Urinary bladder (tissue), 4 donors: ENCODE data around the gene PGPEP1. TPM values are rescaled to one million over a fixed set of nuclear protein-coding genes. Genes with fewer than 3 reads are reported as not detected.
"Not testable (repeated sequence)": the region's sequence is repeated elsewhere in the genome, so short reads cannot be mapped to it uniquely, and the experiment has no call there.

Source experiments
- DNase-seq: peaks from one replicate; pipeline ENCODE4 v3.0.0-alpha.2; 2015; ENCODE audit errors: extremely low spot score
- H3K27ac ChIP-seq: one replicate; pipeline ENCODE4 v1.5.1; 2013; ENCODE audit warnings: low read depth, mild to moderate bottlenecking, moderate library complexity
- H3K36me3 ChIP-seq: one replicate; pipeline ENCODE4 v1.6.1; 2013; ENCODE audit warnings: mild to moderate bottlenecking, moderate library complexity; ENCODE audit not compliant: insufficient read depth
- H3K4me1 ChIP-seq: one replicate; pipeline ENCODE4 v1.6.1; 2013; ENCODE audit warnings: mild to moderate bottlenecking, moderate library complexity; ENCODE audit not compliant: insufficient read depth
- H3K4me3 ChIP-seq: one replicate; pipeline ENCODE4 v1.5.1; 2013; ENCODE audit warnings: low read depth, low read length
- WGBS: extraction: QIAGEN DNeasy Blood & Tissue Kit; methylation state at CpG from one replicate; pipeline ENCODE4 v1.1.7; 2013; 5-methylcytosine and 5-hydroxymethylcytosine counted together
- polyA plus RNA-seq: library from polyadenylated mRNA; stranded (reverse); fragments of 200-250 nt; gene quantifications from one replicate; pipeline ENCODE4 v1.2.3, GENCODE V29; 2013
- total RNA-seq: library from RNA; depleted of rRNA; stranded (reverse); fragments of >200 nt; gene quantifications from one replicate; pipeline ENCODE4 v1.2.3, GENCODE V29; 2014
- donor health status: healthy with polysubstance abuse.
- donor health status: healthy.

The PGPEP1 gene
- total and polyA plus RNA-seq, 2 donors, result 13.9 to 19.0 TPM

- Histone ChIP-seq H3K4me1 (no peaks in the 10 kb centered on the region), H3K36me3 (no peaks in the 10 kb centered on the region), H3K4me3 (no peak overlapping the region), H3K27ac (no peak overlapping the region)
- no peak for DNase-seq
- WGBS, result 96% methylated on average over 6 of the region's 6 CpGs
Measured at GRCh38 chr19:18390065-18390907, 49.9 kb downstream of the PGPEP1 start.

DNA sequence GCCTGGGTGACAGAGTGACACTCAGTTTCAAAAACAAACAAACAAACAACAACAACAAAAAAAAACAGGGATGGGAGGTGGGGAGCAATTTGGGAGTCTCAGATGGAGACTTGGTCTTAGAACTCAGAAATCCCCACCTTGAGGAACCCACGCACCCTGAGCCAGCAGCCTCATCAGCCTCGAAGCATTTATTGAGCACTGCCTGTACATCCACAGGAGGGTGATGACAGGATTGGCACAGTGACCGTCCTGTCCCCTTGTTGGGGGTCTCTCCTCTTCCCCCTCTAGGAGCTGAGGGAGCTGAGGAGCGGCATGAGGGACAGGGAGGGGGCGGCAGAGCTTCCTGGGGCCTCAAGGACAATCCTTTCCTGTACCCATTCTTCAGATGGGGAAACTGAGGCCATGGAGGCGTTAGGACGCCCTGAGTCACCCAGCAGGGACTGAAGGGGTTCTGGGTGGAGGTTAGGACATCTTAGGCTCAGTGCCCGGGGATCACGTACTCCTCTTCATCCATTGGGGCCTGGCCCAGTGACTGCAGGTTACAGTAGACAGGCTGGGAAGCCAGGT, 51.2 kb downstream of the PGPEP1 start:
- H3K36me3 ChIP-seq, result no peaks in the 10 kb centered on the region
- WGBS, result 83% methylated on average over 9 of the region's 9 CpGs
- H3K4me3 ChIP-seq, result no peak overlapping the region
- H3K4me1 ChIP-seq, result no peaks in the 10 kb centered on the region
- H3K27ac ChIP-seq, result no peak overlapping the region
- DNase-seq, result no peak

- H3K27ac ChIP-seq, result no peak overlapping the region
- WGBS, result 49% methylated on average over 11 of the region's 11 CpGs
- no peaks in the 10 kb centered on the region for H3K36me3 ChIP-seq
- no peak for DNase-seq
- no peak overlapping the region for H3K4me3 ChIP-seq
- H3K4me1 ChIP-seq, result no peaks in the 10 kb centered on the region
Measured at GRCh38 chr19:18392417-18392816, 52.0 kb downstream of the PGPEP1 start.

DNA sequence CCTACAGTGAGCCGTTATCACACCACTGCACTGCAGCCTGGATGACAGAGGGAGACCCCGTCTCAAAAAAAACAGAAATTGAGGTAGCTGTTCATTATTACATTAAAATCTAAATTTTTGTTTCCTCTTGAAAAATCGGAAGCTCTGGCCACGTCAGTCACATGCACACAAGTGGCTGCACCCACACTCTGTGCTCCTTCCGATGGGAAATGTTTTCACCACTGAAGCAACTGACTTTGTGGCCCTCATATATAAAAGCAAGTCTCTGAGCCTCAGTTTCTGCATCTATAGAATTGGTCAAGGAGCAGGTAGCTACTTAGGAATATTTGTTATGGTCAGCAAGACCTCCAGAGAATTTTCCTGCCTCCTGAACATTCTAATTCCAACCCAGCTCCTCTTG, 52.5 kb downstream of the PGPEP1 start:
- Histone ChIP-seq H3K27ac (no peak overlapping the region), H3K36me3 (no peaks in the 10 kb centered on the region), H3K4me3 (no peak overlapping the region), H3K4me1 (no peaks in the 10 kb centered on the region)
- DNase-seq, result no peak
- WGBS, result 83% methylated on average over 5 of the region's 5 CpGs

DNA sequence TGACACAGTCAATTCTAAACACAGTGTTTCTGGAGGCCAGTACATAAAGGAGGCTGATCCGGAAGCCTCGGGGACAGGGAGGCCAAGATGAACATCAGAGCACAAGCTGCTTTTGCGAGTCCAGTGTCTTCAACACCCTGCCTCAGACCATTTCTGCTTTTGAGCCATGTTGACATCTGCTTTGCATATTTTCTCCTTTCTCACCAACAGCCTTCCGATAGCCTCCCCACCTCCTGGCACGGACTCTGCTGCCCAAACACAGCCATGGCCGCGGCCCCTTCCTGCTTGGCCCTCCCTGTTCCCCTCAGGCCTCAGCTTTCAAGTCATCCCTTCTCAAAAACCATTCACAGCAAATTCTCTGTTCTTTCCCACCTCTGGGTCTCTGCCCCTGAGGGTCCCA, 53.4 kb downstream of the PGPEP1 start:
- no peak for DNase-seq
- no peaks in the 10 kb centered on the region for H3K4me1 ChIP-seq
- 60% methylated on average over 7 of the region's 7 CpGs for WGBS
- H3K4me3 ChIP-seq, result no peak overlapping the region
- no peak overlapping the region for H3K27ac ChIP-seq
- no peaks in the 10 kb centered on the region for H3K36me3 ChIP-seq

- WGBS, result 68% methylated on average over 37 of the region's 37 CpGs
- Histone ChIP-seq H3K4me1 (no peaks in the 10 kb centered on the region), H3K27ac (no peak overlapping the region), H3K4me3 (no peak overlapping the region), H3K36me3 (no peaks in the 10 kb centered on the region)
- no peak for DNase-seq
Measured at GRCh38 chr19:18396471-18397241, 56.3 kb downstream of the PGPEP1 start.

GRCh38 chr19:18397242-18398202, 57.1 kb downstream of the PGPEP1 start, which contains the start of gene LRRC25:
Gene LRRC25, minus strand, starts transcription at chr19:18397622. Its CDS starts 659 bp downstream, at chr19:18396963.
- DNase-seq, result no peak
- 16% methylated on average over 33 of the region's 33 CpGs for WGBS
- H3K27ac ChIP-seq, result no peak within 1 kb of the TSS

DNA sequence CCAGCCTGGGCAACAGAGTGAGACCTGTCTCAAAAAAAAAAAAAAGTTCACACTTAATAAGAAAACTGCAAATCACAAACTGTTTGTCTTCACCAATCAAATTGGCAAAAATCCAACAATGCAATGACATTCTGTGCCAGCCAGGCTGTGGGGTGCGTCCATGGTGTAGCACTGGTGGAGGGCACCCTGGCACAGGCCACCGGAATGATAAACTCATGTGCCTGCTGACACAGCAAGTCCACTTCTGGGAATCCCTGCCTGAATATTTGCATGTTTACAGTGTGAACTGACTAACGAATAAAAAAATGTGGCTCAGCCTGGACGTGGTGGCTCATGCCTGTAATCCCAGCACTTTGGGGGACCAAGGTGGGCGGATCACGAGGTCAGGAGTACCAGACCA, 58.6 kb downstream of the PGPEP1 start:
- no peaks in the 10 kb centered on the region for H3K36me3 ChIP-seq
- H3K4me1 ChIP-seq, result no peaks in the 10 kb centered on the region
- no peak for DNase-seq
- no peak overlapping the region for H3K4me3 ChIP-seq
- 43% methylated on average over 6 of the region's 6 CpGs for WGBS
- H3K27ac ChIP-seq, result no peak overlapping the region

More at GRCh38 chr19:18397242-18398202, 57.1 kb downstream of the PGPEP1 start, which contains the start of gene LRRC25:
- H3K36me3 ChIP-seq, result no peaks in the 10 kb centered on the region
- no peaks in the 10 kb centered on the region for H3K4me1 ChIP-seq
- no peak within 1 kb of the TSS for H3K4me3 ChIP-seq

DNA sequence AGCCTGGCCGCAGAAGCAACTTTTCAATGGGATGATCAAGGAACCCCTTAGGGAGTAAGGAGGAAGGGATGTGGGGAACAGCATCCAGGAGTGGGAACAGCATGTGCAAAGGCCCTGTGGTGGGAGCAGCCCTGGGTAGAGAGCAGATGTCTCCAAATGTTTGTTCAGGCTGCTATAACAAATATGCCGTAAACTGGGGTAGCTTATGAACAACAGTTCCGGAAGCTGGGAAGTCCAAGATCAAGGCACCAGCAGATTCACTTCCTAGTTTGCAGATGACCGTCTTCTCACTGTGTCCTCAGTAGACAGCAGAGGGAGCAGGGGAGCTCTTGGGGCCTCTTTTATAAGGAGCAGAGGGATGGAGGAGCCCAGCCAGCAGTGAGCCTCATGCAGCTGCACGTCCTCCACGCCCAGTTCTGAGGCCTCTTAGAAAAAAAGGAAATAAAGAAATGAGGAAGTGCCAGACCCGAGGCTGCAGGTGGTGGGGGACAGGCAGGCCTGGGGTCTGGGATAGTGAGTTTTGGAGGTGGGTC, 61.2 kb downstream of the PGPEP1 start:
- H3K27ac ChIP-seq, result no peak overlapping the region
- H3K36me3 ChIP-seq, result no peaks in the 10 kb centered on the region
- 49% methylated on average over 7 of the region's 7 CpGs for WGBS
- peak; percentile 78 for DNase-seq
- no peak overlapping the region for H3K4me3 ChIP-seq
- no peaks in the 10 kb centered on the region for H3K4me1 ChIP-seq

DNA sequence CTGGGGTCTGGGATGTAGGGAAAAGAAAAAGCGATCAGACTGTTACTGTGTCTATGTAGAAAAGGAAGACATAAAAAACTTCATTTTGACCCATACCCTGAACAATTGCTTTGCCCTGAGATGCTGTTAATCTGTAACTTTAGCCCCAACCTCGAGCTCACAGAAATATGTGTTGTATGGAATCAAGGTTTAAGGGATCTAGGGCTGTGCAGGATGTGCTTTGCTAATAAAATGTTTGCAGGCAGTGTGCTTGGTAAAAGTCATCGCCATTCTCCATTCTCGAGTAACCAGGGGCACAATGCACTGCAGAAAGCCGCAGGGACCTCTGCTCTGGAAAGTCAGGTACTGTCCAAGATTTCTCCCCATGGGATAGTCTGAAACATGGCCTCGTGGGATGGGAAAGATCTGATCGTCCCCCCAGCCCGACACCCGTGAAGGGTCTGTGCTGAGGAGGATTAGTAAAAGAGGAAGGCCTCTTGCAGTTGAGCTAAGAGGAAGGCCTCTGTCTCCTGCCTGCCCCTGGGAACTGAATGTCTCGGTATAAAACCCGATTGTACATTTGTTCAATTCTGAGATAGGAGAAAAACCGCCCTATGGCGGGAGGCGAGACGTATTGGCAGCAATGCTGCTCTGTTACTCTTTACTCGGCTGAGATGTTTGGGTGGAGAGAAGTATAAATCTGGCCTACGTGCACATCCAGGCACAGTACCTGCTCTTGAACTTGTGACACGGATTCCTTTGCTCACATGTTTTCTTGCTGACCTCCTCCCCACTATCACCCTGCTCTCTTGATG, 62.3 kb downstream of the PGPEP1 start:
- not testable (repeated sequence) for H3K4me1 ChIP-seq, H3K27ac ChIP-seq, H3K4me3 ChIP-seq, H3K36me3 ChIP-seq, DNase-seq
- 60% methylated on average over 18 of the region's 18 CpGs for WGBS

- H3K36me3 ChIP-seq, DNase-seq, H3K4me1 ChIP-seq, H3K27ac ChIP-seq, H3K4me3 ChIP-seq: not testable (repeated sequence)
- 91% methylated on average over 11 of the region's 11 CpGs for WGBS
Measured at GRCh38 chr19:18405754-18406153, 65.4 kb downstream of the PGPEP1 start.

GRCh38 chr19:18406749-18407148, 66.4 kb downstream of the PGPEP1 start:
- Histone ChIP-seq H3K27ac (no peak overlapping the region), H3K36me3 (no peaks in the 10 kb centered on the region), H3K4me1 (no peaks in the 10 kb centered on the region), H3K4me3 (no peak overlapping the region)
- DNase-seq, result no peak
- 93% methylated on average over 9 of the region's 9 CpGs for WGBS
